ENCODE results near the gene HIC2. TPM values are rescaled to one million over a fixed set of nuclear protein-coding genes. Genes with fewer than 3 reads are reported as not detected.
"Not testable (repeated sequence)": the region's sequence is repeated elsewhere in the genome, so short reads cannot be mapped to it uniquely, and the experiment has no call there.

The HIC2 gene
- total RNA-seq, 4 donors from 2014 or later, result 3.7 to 7.3 (median 5.4) TPM

DNA sequence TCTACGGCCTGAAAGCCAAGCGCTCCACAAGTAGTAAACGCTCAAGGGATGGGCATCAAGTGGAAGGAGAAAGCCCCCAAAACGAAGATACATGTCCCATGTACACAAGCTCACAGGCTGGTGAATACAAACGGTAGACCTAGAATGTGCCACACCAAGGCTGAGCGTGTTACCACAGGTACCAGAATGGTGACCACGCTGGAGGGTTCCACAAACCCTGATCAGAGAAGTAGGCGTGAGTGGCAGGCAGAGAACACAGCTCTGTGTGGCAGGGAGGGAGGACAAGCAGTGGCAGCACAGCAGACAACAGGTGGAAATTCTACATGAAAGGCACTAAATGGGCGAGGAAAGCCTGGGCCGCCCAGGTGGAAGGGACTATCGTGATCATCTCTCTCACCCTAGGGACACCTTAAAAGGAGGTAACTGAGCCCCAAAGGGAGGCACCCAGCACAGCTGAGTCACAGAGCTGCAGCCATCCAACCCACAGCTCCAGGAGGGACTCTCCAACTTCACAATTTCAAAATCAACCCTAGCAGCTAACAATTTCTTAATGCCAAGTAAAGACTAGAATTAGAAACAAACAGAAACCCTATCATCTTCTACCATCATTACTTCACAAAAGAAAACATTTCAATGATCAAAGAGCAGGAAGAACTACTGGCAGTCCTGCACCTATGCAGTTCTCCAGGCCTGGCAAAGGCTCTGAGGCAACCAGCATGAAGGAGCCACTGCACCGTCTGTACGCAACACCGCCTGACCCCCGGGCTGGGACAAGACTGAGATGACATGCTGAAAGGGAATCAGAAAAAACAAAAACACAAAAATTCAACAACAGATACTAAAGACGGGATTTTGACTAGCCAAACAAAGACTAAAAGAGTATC lies 82.7 kb downstream of the HIC2 start:
- intact Hi-C loops (cut with DNase I); H3K36me3 ChIP-seq; H3K27ac ChIP-seq (replicated peaks in 1 of 4); H3K4me1 ChIP-seq; H3K27me3 ChIP-seq; H3K9me3 ChIP-seq; DNase-seq (ENCODE audit: extremely low spot score); H3K4me3 ChIP-seq: not testable (repeated sequence)
- WGBS, result no CpG with 5 or more reads among the region's 16 CpGs

Small RNA genes lying within 50 kb of the gene (small RNA-seq; reads per million reads assigned to genes)
- 0 reads per million in 3 donors for gene RF00492
- 0 reads per million in 3 donors for gene RN7SKP63

Other genes starting within 250 kb of the HIC2 start
- under 1 TPM in 2 of 4 donors, not detected in 2; under 0.01 to 0.11 TPM for gene RIMBP3B, start 33.6 kb upstream of the HIC2 start, total RNA-seq
- 1 to 10 TPM in 2 of 4 donors, under 1 TPM in 1, not detected in 1; 0.99 to 5.1 (median 3.8) TPM for gene TMEM191C, start 50.0 kb downstream of the HIC2 start, total RNA-seq
- gene RIMBP3C, start 134.1 kb downstream of the HIC2 start, total RNA-seq, result not detected
- gene UBE2L3, start 150.3 kb downstream of the HIC2 start, total RNA-seq, result 10 to 100 TPM; 47.3 to 84.7 (median 65.2) TPM
- gene YDJC, start 212.7 kb downstream of the HIC2 start, total RNA-seq, result 10 to 100 TPM; 13.7 to 33.7 (median 26.2) TPM
- gene CCDC116, start 215.4 kb downstream of the HIC2 start, total RNA-seq, result under 1 TPM; 0.26 to 0.99 (median 0.55) TPM
- 10 to 100 TPM; 22.4 to 40.8 (median 29.3) TPM for gene SDF2L1, start 224.9 kb downstream of the HIC2 start, total RNA-seq
- 10 to 100 TPM; 16.9 to 34.3 (median 24.7) TPM for gene PPIL2, start 248.6 kb downstream of the HIC2 start, total RNA-seq

Data from esophagus muscularis mucosa (tissue), 4 donors.